HepG2 (cell line): ENCODE data around the gene COBLL1. TPM values are rescaled to one million over a fixed set of nuclear protein-coding genes. Genes with fewer than 3 reads are reported as not detected.

Experiments used
- FOXM1 ChIP-seq: sonication (generic); formaldehyde crosslinking; IDR thresholded peaks from 2 replicates; pipeline ENCODE4 v1.5.0; 2020; ENCODE audit warnings: missing genetic modification reagents
- FUBP1 ChIP-seq: sonication (generic); formaldehyde crosslinking; IDR thresholded peaks from 2 replicates; pipeline ENCODE4 v1.5.1; 2020; ENCODE audit warnings: missing genetic modification reagents, mild to moderate bottlenecking, borderline replicate concordance
- GPN1 ChIP-seq: sonication (generic); formaldehyde crosslinking; IDR thresholded peaks from 2 replicates; pipeline ENCODE4 v1.5.1; 2020; ENCODE audit warnings: missing genetic modification reagents, borderline replicate concordance
- HMG20A ChIP-seq: IDR thresholded peaks from 2 replicates; pipeline ENCODE4 v1.6.1; 2016; ENCODE audit warnings: borderline replicate concordance
- JDP2 ChIP-seq: sonication (generic); formaldehyde crosslinking; IDR thresholded peaks from 2 replicates; pipeline ENCODE4 v1.8.1; 2022; ENCODE audit warnings: missing genetic modification reagents, borderline replicate concordance
- MAFG ChIP-seq: sonication (generic); formaldehyde crosslinking; IDR thresholded peaks from 2 replicates; pipeline ENCODE4 v1.5.1; 2020; ENCODE audit warnings: mild to moderate bottlenecking, missing genetic modification reagents
- MATR3 ChIP-seq: sonication (generic); formaldehyde crosslinking; IDR thresholded peaks from 2 replicates; pipeline ENCODE4 v1.4.0; 2020; ENCODE audit warnings: missing genetic modification reagents
- MXI1 ChIP-seq: IDR thresholded peaks from 3 replicates; pipeline ENCODE4 v1.6.1; 2012; ENCODE audit warnings: low read depth, low read length, inconsistent platforms, borderline replicate concordance
- NFRKB ChIP-seq: fragments of 450-650 bp; IDR thresholded peaks from 2 replicates; pipeline ENCODE4 v1.6.1; 2017
- NFYC ChIP-seq: IDR thresholded peaks from 2 replicates; pipeline ENCODE4 v1.6.1; 2016; ENCODE audit warnings: missing genetic modification reagents, missing compliant biosample characterization
- PBX3 ChIP-seq: sonication (generic); formaldehyde crosslinking; IDR thresholded peaks from 2 replicates; pipeline ENCODE4 v1.8.1; 2023; ENCODE audit warnings: missing genetic modification reagents, inconsistent platforms, borderline replicate concordance
- PITX1 ChIP-seq: sonication (generic); formaldehyde crosslinking; IDR thresholded peaks from 2 replicates; pipeline ENCODE4 v1.5.1; 2020; ENCODE audit warnings: mild to moderate bottlenecking, missing genetic modification reagents
- REXO4 ChIP-seq: sonication (generic); formaldehyde crosslinking; IDR thresholded peaks from 2 replicates; pipeline ENCODE4 v1.8.0; 2022; ENCODE audit warnings: missing genetic modification reagents, mild to moderate bottlenecking, borderline replicate concordance
- TCF7 ChIP-seq: sonication (generic); IDR thresholded peaks from 2 replicates; pipeline ENCODE4 v1.6.1; 2016; ENCODE audit warnings: antibody characterized with exemption, low read depth
- THAP11 ChIP-seq: IDR thresholded peaks from 2 replicates; pipeline ENCODE4 v1.6.1; 2016; ENCODE audit warnings: missing biosample characterization, missing genetic modification reagents
- TP53 ChIP-seq: sonication (generic); formaldehyde crosslinking; conservative IDR thresholded peaks from 2 replicates; pipeline ENCODE4 v1.4.0; 2020; ENCODE audit warnings: missing genetic modification reagents
- ZFP36L2 ChIP-seq: sonication (generic); formaldehyde crosslinking; IDR thresholded peaks from 2 replicates; pipeline ENCODE4 v1.4.0; 2020; ENCODE audit warnings: missing genetic modification reagents
- ZNF230 ChIP-seq: sonication (generic); formaldehyde crosslinking; IDR thresholded peaks from 2 replicates; pipeline ENCODE4 v1.4.0; 2020; ENCODE audit warnings: mild to moderate bottlenecking, missing genetic modification reagents
- ZNF30 ChIP-seq: sonication (generic); formaldehyde crosslinking; IDR thresholded peaks from 2 replicates; pipeline ENCODE4 v1.5.0; 2020; ENCODE audit warnings: mild to moderate bottlenecking, missing genetic modification reagents
- ZNF557 ChIP-seq: sonication (generic); formaldehyde crosslinking; IDR thresholded peaks from 2 replicates; pipeline ENCODE4 v1.4.0; 2020; ENCODE audit warnings: missing genetic modification reagents
- ZNF737 ChIP-seq: sonication (generic); formaldehyde crosslinking; IDR thresholded peaks from 2 replicates; pipeline ENCODE4 v1.5.0; 2020; ENCODE audit warnings: missing genetic modification reagents, mild to moderate bottlenecking, borderline replicate concordance
- polyA plus RNA-seq, 8 experiments: library from polyadenylated mRNA; depleted of rRNA in 3 of 8; stranded (reverse) in 7 of 8; unstranded in 1 of 8; fragments of >200 nt; fragmentation: Illumina TruSeq in 4 of 8; extraction: Trizol in 4 of 8; gene quantifications; 2 replicates each; pipeline versions ENCODE4 v1.2.1 to v1.2.3, GENCODE V29; 2011 to 2016; ENCODE audit warnings: low read depth in 4 of 8, missing spikeins in 1 of 8, mixed read lengths in 1 of 8; ENCODE audit not compliant: insufficient read depth in 1 of 8
- total RNA-seq, 5 experiments: library from RNA; depleted of rRNA; stranded (reverse); fragments of >200 nt; fragmentation: Illumina TruSeq; extraction: Trizol; gene quantifications; 2 replicates each; pipeline ENCODE4 v1.2.3, GENCODE V29; 2016; ENCODE audit warnings: low read depth in 1 of 5
- TF ChIP-seq, protein P1 (sequence below): sonication (generic); formaldehyde crosslinking; IDR thresholded peaks from 2 replicates; pipeline ENCODE4 v1.8.0; 2022; ENCODE audit warnings: missing genetic modification reagents, mild to moderate bottlenecking, inconsistent platforms, borderline replicate concordance
- TF ChIP-seq, protein P2 (sequence below): sonication (generic); formaldehyde crosslinking; IDR thresholded peaks from 2 replicates; pipeline ENCODE4 v1.4.0; 2020; ENCODE audit warnings: missing genetic modification reagents; ENCODE audit errors: not compliant biosample characterization
- TF ChIP-seq, protein P3 (sequence below): sonication (generic); formaldehyde crosslinking; IDR thresholded peaks from 2 replicates; pipeline ENCODE4 v1.4.0; 2020; ENCODE audit warnings: missing genetic modification reagents
- TF ChIP-seq, protein P4 (sequence below): sonication (generic); formaldehyde crosslinking; IDR thresholded peaks from 2 replicates; pipeline ENCODE4 v1.4.0; 2020; ENCODE audit warnings: missing genetic modification reagents

COBLL1 gene
- total and polyA plus RNA-seq, 2 of the 13 experiments (the other 11 are each of a cell fraction or from before 2014, with no cell fraction given) = 32.6 to 86.8 TPM

GRCh38 chr2:164711766-164712138 lies 129.9 kb downstream of the COBLL1 start (continued):
- TF ChIP-seq PITX1 (CRISPR knock-in tag) (peak; percentile 51; the same call in 1 of the 2 replicates), ZNF737 (CRISPR knock-in tag) (no peak), PBX3 (CRISPR knock-in tag) (no peak), ZFP36L2 (CRISPR knock-in tag) (no peak), MXI1 (no peak), FOXM1 (CRISPR knock-in tag) (no peak), ZNF30 (no peak), GPN1 (CRISPR knock-in tag) (no peak), TCF7 (peak; percentile 48; the same call in 1 of the 2 replicates), NFYC (CRISPR knock-in tag) (no peak), TP53 (no peak), MATR3 (CRISPR knock-in tag) (no peak), ZNF557 (CRISPR knock-in tag) (no peak), ZNF230 (CRISPR knock-in tag) (no peak), FUBP1 (no peak), HMG20A (CRISPR knock-in tag) (peak; percentile 67; the same call in 1 of the 2 replicates), REXO4 (CRISPR knock-in tag) (no peak), NFRKB (no peak), MAFG (CRISPR knock-in tag) (no peak), THAP11 (CRISPR knock-in tag) (no peak), JDP2 (CRISPR knock-in tag) (no peak)
- TF ChIP-seq, protein P1, sequence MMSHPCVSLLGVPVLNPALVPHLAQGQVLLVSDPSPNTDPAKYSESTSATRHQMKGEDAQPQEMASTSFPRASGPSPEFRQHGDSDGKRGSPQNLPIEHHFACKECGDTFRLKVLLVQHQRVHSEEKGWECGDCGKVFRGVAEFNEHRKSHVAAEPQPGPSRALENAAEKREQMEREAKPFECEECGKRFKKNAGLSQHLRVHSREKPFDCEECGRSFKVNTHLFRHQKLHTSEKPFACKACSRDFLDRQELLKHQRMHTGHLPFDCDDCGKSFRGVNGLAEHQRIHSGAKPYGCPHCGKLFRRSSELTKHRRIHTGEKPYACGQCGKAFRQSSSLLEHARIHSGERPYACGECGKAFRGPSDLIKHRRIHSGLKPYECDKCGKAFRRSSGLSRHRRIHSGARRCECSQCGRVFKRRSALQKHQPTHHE = no peak
- TF ChIP-seq, protein P2, sequence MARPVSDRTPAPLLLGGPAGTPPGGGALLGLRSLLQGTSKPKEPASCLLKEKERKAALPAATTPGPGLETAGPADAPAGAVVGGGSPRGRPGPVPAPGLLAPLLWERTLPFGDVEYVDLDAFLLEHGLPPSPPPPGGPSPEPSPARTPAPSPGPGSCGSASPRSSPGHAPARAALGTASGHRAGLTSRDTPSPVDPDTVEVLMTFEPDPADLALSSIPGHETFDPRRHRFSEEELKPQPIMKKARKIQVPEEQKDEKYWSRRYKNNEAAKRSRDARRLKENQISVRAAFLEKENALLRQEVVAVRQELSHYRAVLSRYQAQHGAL (CRISPR knock-in tag) = no peak
- TF ChIP-seq, protein P3, sequence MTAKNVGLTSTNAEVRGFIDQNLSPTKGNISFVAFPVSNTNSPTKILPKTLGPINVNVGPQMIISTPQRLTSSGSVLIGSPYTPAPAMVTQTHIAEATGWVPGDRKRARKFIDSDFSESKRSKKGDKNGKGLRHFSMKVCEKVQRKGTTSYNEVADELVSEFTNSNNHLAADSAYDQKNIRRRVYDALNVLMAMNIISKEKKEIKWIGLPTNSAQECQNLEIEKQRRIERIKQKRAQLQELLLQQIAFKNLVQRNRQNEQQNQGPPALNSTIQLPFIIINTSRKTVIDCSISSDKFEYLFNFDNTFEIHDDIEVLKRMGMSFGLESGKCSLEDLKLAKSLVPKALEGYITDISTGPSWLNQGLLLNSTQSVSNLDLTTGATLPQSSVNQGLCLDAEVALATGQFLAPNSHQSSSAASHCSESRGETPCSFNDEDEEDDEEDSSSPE (CRISPR knock-in tag) = no peak
- TF ChIP-seq, protein P4, sequence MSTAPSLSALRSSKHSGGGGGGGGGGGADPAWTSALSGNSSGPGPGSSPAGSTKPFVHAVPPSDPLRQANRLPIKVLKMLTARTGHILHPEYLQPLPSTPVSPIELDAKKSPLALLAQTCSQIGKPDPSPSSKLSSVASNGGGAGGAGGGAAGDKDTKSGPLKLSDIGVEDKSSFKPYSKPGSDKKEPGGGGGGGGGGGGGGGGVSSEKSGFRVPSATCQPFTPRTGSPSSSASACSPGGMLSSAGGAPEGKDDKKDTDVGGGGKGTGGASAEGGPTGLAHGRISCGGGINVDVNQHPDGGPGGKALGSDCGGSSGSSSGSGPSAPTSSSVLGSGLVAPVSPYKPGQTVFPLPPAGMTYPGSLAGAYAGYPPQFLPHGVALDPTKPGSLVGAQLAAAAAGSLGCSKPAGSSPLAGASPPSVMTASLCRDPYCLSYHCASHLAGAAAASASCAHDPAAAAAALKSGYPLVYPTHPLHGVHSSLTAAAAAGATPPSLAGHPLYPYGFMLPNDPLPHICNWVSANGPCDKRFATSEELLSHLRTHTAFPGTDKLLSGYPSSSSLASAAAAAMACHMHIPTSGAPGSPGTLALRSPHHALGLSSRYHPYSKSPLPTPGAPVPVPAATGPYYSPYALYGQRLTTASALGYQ = peak; percentile 79; the same call in 1 of the 2 replicates
